Stimulated activated CD8-positive, alpha-beta memory T cell treated with anti-CD3 and anti-CD28 coated beads, Interleukin-12 subunit alpha, Interleukin-12 subunit beta, amount 100 ng/mL, for 24 hours (primary cell): ENCODE measurements around the gene GPC3.

Experiments used
- DNase-seq: peaks from one replicate; pipeline ENCODE4 v3.0.0-alpha.2; 2020; ENCODE audit errors: extremely low read depth

GPC3 gene

GRCh38 chrX:133968109-133968508, 17.3 kb downstream of the GPC3 start:
- DNase-seq = no peak

GRCh38 chrX:133966199-133966598, 19.2 kb downstream of the GPC3 start:
- DNase-seq = no peak

- DNase-seq = no peak
Measured at GRCh38 chrX:133965321-133965720, 20.1 kb downstream of the GPC3 start.

- DNase-seq = no peak
Measured at GRCh38 chrX:133961046-133961445, 24.3 kb downstream of the GPC3 start.

- DNase-seq = no peak
Measured at GRCh38 chrX:133959972-133960371, 25.4 kb downstream of the GPC3 start.

GRCh38 chrX:133958997-133959688, 26.3 kb downstream of the GPC3 start:
- no peak for DNase-seq

- DNase-seq = no peak
Measured at GRCh38 chrX:133956570-133957340, 28.6 kb downstream of the GPC3 start.

GRCh38 chrX:133953785-133954355, 31.5 kb downstream of the GPC3 start:
- DNase-seq = no peak

- no peak for DNase-seq
Measured at GRCh38 chrX:133953078-133953477, 32.3 kb downstream of the GPC3 start.

GRCh38 chrX:133951098-133951497, 34.3 kb downstream of the GPC3 start:
- no peak for DNase-seq

GRCh38 chrX:133950214-133950613, 35.2 kb downstream of the GPC3 start:
- DNase-seq = no peak

GRCh38 chrX:133948895-133949294, 36.5 kb downstream of the GPC3 start:
- DNase-seq = no peak

- DNase-seq = no peak
Measured at GRCh38 chrX:133947996-133948395, 37.4 kb downstream of the GPC3 start.

- no peak for DNase-seq
Measured at GRCh38 chrX:133947022-133947421, 38.4 kb downstream of the GPC3 start.

GRCh38 chrX:133943507-133943906, 41.9 kb downstream of the GPC3 start:
- no peak for DNase-seq

- no peak for DNase-seq
Measured at GRCh38 chrX:133939655-133940302, 45.6 kb downstream of the GPC3 start.

- DNase-seq = no peak
Measured at GRCh38 chrX:133938530-133938929, 46.9 kb downstream of the GPC3 start.

- no peak for DNase-seq
Measured at GRCh38 chrX:133937022-133937421, 48.4 kb downstream of the GPC3 start.

- DNase-seq = no peak
Measured at GRCh38 chrX:133935076-133935475, 50.3 kb downstream of the GPC3 start.

- DNase-seq = no peak
Measured at GRCh38 chrX:133933316-133933715, 52.1 kb downstream of the GPC3 start.

- DNase-seq = no peak
Measured at GRCh38 chrX:133929836-133930464, 55.4 kb downstream of the GPC3 start.

GRCh38 chrX:133928365-133928764, 57.0 kb downstream of the GPC3 start:
- no peak for DNase-seq
